IMR-90 (cell line): Measurements from ENCODE around the gene NXNL2. TPM values are rescaled to one million over a fixed set of nuclear protein-coding genes. Genes with fewer than 3 reads are reported as not detected.
A peak's percentile ranks its signal among the peaks of the same experiment; 100 is the strongest.

Experiments
- ATAC-seq: fragments of 200-7000 bp; cut with Tn5 transposase; 2 replicates; pipeline ENCODE4 v1.9.1; 2020; ENCODE audit warnings: low read depth, mild to moderate bottlenecking, moderate library complexity
- BruUV-seq: library from RNA; stranded (reverse); fragments of 400-500 nt; replicated peaks from 2 replicates; lab custom pipeline; 2021; lab: Mats Ljungman, UMichigan
- CTCF ChIA-PET: fragments of 300-600 bp; formaldehyde crosslinking; extraction: SDS; loops from one replicate; lab custom pipeline; 2021; ENCODE audit warnings: antibody characterized with exemption; lab: Yijun Ruan, JAX
- POLR2A ChIA-PET: fragments of 300-600 bp; sonication (Branson Sonifier 250); formaldehyde crosslinking; loops from one replicate; lab custom pipeline; 2022; ENCODE audit warnings: antibody characterized with exemption; ENCODE audit not compliant: unreplicated experiment; lab: Charles Lee
- DNase-seq: peaks from one replicate; pipeline ENCODE4 v3.0.0; 2013
- H2AFZ ChIP-seq: replicated peaks from 2 replicates; pipeline ENCODE3; 2013; ENCODE audit warnings: low read length, mild to moderate bottlenecking; ENCODE audit not compliant: poor library complexity
- H2AK5ac ChIP-seq: 2 replicates; pipeline ENCODE4 v1.6.1; 2013; ENCODE audit warnings: low read depth, low read length, inconsistent platforms
- H2AK9ac ChIP-seq: replicated peaks from 2 replicates; pipeline ENCODE3; 2013; ENCODE audit warnings: mild to moderate bottlenecking, low read depth, low read length, moderate library complexity; ENCODE audit not compliant: poor library complexity
- H2BK120ac ChIP-seq: 2 replicates; pipeline ENCODE4 v1.6.1; 2013; ENCODE audit warnings: low read depth, low read length, inconsistent platforms
- H2BK15ac ChIP-seq: 3 replicates; pipeline ENCODE4 v1.6.1; 2013; ENCODE audit warnings: low read depth, low read length, inconsistent platforms
- H2BK20ac ChIP-seq: 2 replicates; pipeline ENCODE4 v1.6.1; 2013; ENCODE audit warnings: low read depth, mild to moderate bottlenecking, inconsistent platforms, low read length, moderate library complexity
- H2BK5ac ChIP-seq: 2 replicates; pipeline ENCODE4 v1.6.1; 2013; ENCODE audit warnings: mild to moderate bottlenecking, low read depth, low read length, inconsistent platforms; ENCODE audit not compliant: poor library complexity, severe bottlenecking
- H3K14ac ChIP-seq: replicated peaks from 2 replicates; pipeline ENCODE4 v1.6.1; 2013; ENCODE audit warnings: low read depth, low read length, inconsistent platforms
- H3K18ac ChIP-seq: 2 replicates; pipeline ENCODE4 v1.6.1; 2013; ENCODE audit warnings: low read depth, low read length, control low read depth
- H3K23ac ChIP-seq: 2 replicates; pipeline ENCODE4 v1.6.1; 2013; ENCODE audit warnings: low read depth, low read length, inconsistent platforms
- H3K27ac ChIP-seq: 2 replicates; pipeline ENCODE4 v1.5.1; 2013; ENCODE audit warnings: mild to moderate bottlenecking, control low read depth, low read length; ENCODE audit not compliant: insufficient read depth
- H3K27me3 ChIP-seq: 2 replicates; pipeline ENCODE4 v1.6.1; 2013; ENCODE audit warnings: low read length; ENCODE audit not compliant: control insufficient read depth, insufficient read depth
- H3K36me3 ChIP-seq: 2 replicates; pipeline ENCODE4 v1.6.1; 2013; ENCODE audit warnings: low read length, mixed read lengths; ENCODE audit not compliant: control insufficient read depth, insufficient read depth
- H3K4ac ChIP-seq: 2 replicates; pipeline ENCODE4 v1.6.1; 2013; ENCODE audit warnings: low read depth, low read length, inconsistent platforms
- H3K4me1 ChIP-seq: 2 replicates; pipeline ENCODE4 v1.6.1; 2013; ENCODE audit warnings: low read length, mixed read lengths; ENCODE audit not compliant: control insufficient read depth, insufficient read depth
- H3K4me2 ChIP-seq: 2 replicates; pipeline ENCODE4 v1.6.1; 2013; ENCODE audit warnings: low read depth, mild to moderate bottlenecking, control low read depth, low read length, moderate library complexity
- H3K4me3 ChIP-seq: 2 replicates; pipeline ENCODE4 v1.5.1; 2013; ENCODE audit warnings: low read depth, mild to moderate bottlenecking, control low read depth, low read length, moderate library complexity; ENCODE audit not compliant: insufficient read depth
- H3K56ac ChIP-seq: 2 replicates; pipeline ENCODE4 v1.6.1; 2013; ENCODE audit warnings: low read length, inconsistent platforms; ENCODE audit not compliant: insufficient read depth; ENCODE audit errors: extremely low read depth
- H3K79me1 ChIP-seq, 2 experiments: 2 replicates each; pipeline ENCODE4 v1.6.1; 2013; ENCODE audit warnings: low read length in 2 of 2, inconsistent platforms in 1 of 2, low read depth in 1 of 2
- H3K9ac ChIP-seq: 2 replicates; pipeline ENCODE4 v1.6.1; 2013; ENCODE audit warnings: low read depth, low read length, control low read depth
- H3K9me1 ChIP-seq: 2 replicates; pipeline ENCODE4 v1.6.1; 2013; ENCODE audit warnings: low read length, inconsistent platforms; ENCODE audit not compliant: insufficient read depth
- H3K9me3 ChIP-seq: 2 replicates; pipeline ENCODE4 v1.6.1; 2013; ENCODE audit warnings: low read length; ENCODE audit not compliant: control insufficient read depth, insufficient read depth
- H4K20me1 ChIP-seq: 2 replicates; pipeline ENCODE4 v1.6.1; 2013; ENCODE audit warnings: low read length, inconsistent platforms; ENCODE audit not compliant: insufficient read depth
- H4K5ac ChIP-seq: 2 replicates; pipeline ENCODE4 v1.6.1; 2013; ENCODE audit warnings: mild to moderate bottlenecking, low read depth, low read length, control low read depth
- H4K8ac ChIP-seq, 2 experiments: 2 replicates each; pipeline ENCODE4 v1.6.1; 2013; ENCODE audit warnings: low read depth in 2 of 2, low read length in 2 of 2, control low read depth in 1 of 2, inconsistent platforms in 1 of 2
- H4K91ac ChIP-seq: 2 replicates; pipeline ENCODE4 v1.6.1; 2013; ENCODE audit warnings: low read depth, low read length, inconsistent platforms; ENCODE audit not compliant: insufficient read depth
- CEBPB ChIP-seq: IDR thresholded peaks from 2 replicates; pipeline ENCODE4 v1.6.1; 2012; ENCODE audit warnings: low read depth, low read length, improper control_type of control experiment
- RAD21 ChIP-seq: IDR thresholded peaks from 2 replicates; pipeline ENCODE4 v1.6.1; 2012; ENCODE audit warnings: low read length, improper control_type of control experiment
- SMC3 ChIP-seq: fragments of 150-350 bp; IDR thresholded peaks from 2 replicates; pipeline ENCODE4 v1.6.1; 2016; ENCODE audit warnings: low read depth, mild to moderate bottlenecking, antibody characterized with exemption, low read length, moderate library complexity
- WGBS, 2 experiments: methylation state at CpG; one replicate each; pipeline versions ENCODE4 v1.1.5 to v1.1.7; 2013; ENCODE audit warnings: missing lambda C conversion rate in 2 of 2; ENCODE audit not compliant: insufficient read length in 1 of 2; ENCODE audit errors: extremely low coverage in 2 of 2; 5-methylcytosine and 5-hydroxymethylcytosine counted together
- dilution Hi-C: fragments of 300-500 bp; cut with HindIII; formaldehyde crosslinking; loops from one replicate; pipeline ENCODE4 v1.14.3; 2018; ENCODE audit warnings: low sequenced_read_pairs; ENCODE audit not compliant: unreplicated experiment
- in situ Hi-C: fragments of 300-500 bp; cut with MboI; formaldehyde crosslinking; loops from 3 replicates; pipeline ENCODE4 v1.14.3; 2019; ENCODE audit warnings: low sequenced_read_pairs, inconsistent platforms, mixed read lengths
- intact Hi-C: fragments of 100-400 bp; cut with micrococcal nuclease; formaldehyde crosslinking; loops from 2 replicates; pipeline ENCODE4 v1.10.0; 2022
- polyA plus RNA-seq, 3 experiments: library from polyadenylated mRNA; depleted of rRNA; stranded (reverse); fragments of >200 nt; gene quantifications; 2 replicates each; pipeline ENCODE4 v1.2.3, GENCODE V29; 2012; ENCODE audit warnings: low replicate concordance in 1 of 3
- total RNA-seq: library from RNA; depleted of rRNA; stranded (reverse); fragments of >200 nt; gene quantifications from 2 replicates; pipeline ENCODE4 v1.2.3, GENCODE V29; 2012
- TF ChIP-seq, protein P1 (sequence below): fragments of 150-350 bp; IDR thresholded peaks from 2 replicates; pipeline ENCODE4 v1.6.1; 2016; ENCODE audit warnings: low read depth, mild to moderate bottlenecking, low read length, moderate library complexity, borderline replicate concordance

NXNL2 gene
- total and polyA plus RNA-seq, 2 of the 4 experiments (the other 2 are of a cell fraction): 3.2 to 6.4 TPM

DNA sequence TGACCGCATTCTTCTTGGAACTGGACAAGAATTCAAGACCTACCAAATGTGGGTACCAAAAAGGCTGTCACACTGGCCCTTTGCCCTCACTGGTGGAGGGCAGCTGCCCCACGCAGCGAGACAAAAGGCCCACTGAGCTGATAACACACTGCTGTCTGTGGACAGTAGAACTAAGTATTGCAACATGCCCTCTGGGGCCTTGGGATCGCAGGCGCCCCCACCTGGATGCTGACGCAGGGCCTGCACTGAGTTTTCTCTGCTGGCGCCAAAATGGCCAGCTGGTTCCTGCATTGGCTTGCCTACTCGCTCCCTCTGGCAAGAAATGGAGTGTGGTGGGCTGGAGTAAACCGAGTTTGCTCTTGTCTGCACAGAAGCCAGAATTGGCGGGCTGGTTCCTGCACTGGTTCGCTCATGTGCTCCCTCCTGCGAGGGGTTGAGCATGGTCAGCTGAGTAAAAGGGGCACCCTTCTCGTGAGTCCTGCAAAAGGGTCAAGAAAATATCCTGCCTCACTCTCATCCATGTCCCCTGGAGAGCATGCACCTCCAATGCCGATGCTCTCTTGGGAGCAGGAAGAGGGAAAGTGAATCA, 55.7 kb downstream of the NXNL2 start:
- no peak overlapping the region for H3K23ac ChIP-seq
- CTCF ChIA-PET: no interaction called here
- H2BK5ac ChIP-seq: no peak overlapping the region
- H3K56ac ChIP-seq: no peak overlapping the region
- no peak overlapping the region for H2BK120ac ChIP-seq
- no peaks in the 10 kb centered on the region for H3K9me3 ChIP-seq
- H3K27me3 ChIP-seq: no peaks in the 10 kb centered on the region
- H4K5ac ChIP-seq: no peak overlapping the region
- no peak overlapping the region for H2AK9ac ChIP-seq
- ATAC-seq (no peak), DNase-seq (no peak)
- no peaks in the 10 kb centered on the region for H3K9me1 ChIP-seq
- H3K4me1 ChIP-seq: peaks cover 1% of the 10 kb centered on the region; the same call in 1 of the 2 replicates
- dilution Hi-C loops: no loop called here
- no peaks in the 10 kb centered on the region for H3K36me3 ChIP-seq
- TF ChIP-seq, protein P1, sequence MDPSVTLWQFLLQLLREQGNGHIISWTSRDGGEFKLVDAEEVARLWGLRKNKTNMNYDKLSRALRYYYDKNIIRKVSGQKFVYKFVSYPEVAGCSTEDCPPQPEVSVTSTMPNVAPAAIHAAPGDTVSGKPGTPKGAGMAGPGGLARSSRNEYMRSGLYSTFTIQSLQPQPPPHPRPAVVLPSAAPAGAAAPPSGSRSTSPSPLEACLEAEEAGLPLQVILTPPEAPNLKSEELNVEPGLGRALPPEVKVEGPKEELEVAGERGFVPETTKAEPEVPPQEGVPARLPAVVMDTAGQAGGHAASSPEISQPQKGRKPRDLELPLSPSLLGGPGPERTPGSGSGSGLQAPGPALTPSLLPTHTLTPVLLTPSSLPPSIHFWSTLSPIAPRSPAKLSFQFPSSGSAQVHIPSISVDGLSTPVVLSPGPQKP: no peak
- TF ChIP-seq CEBPB: peak; percentile 56; the same call in 1 of the 2 replicates
- no peak for TF ChIP-seq RAD21
- TF ChIP-seq SMC3: no peak
- H4K20me1 ChIP-seq: no peaks in the 10 kb centered on the region
- POLR2A ChIA-PET: no interaction called here
- in situ Hi-C loops: loop anchor here (5.0 to 10.0 kb wide), 2 partner anchors 412 to 684 kb away; no protein-coding TSS in a partner anchor
- intact Hi-C loops: loop anchor here (5.0 to 10.0 kb wide), 6 partner anchors 132 to 724 kb away; partner anchors contain the start of genes CKS2, SECISBP2 and SHC3
- H4K91ac ChIP-seq: no peak overlapping the region
- no peak overlapping the region for H3K9ac ChIP-seq
- H3K79me1 ChIP-seq: no peaks in the 10 kb centered on the region
- BruUV-seq: no TSS peak
- H3K4me3 ChIP-seq: no peak overlapping the region
- H3K27ac ChIP-seq: no peak overlapping the region
- H3K18ac ChIP-seq: no peak overlapping the region
- H3K4ac ChIP-seq: no peak overlapping the region
- no peak overlapping the region for H3K4me2 ChIP-seq
- H2AFZ ChIP-seq: no peak overlapping the region
- H2AK5ac ChIP-seq: no peak overlapping the region
- no peak overlapping the region; the same call in 2 of the 3 replicates for H2BK15ac ChIP-seq
- no peak overlapping the region for H3K14ac ChIP-seq
- no peak overlapping the region for H2BK20ac ChIP-seq
- no peak overlapping the region for H4K8ac ChIP-seq
- 98% methylated on average over 7 of the region's 14 CpGs; no CpG with 5 or more reads in 1 of the 2 experiments for WGBS, 2 experiments
